ENCODE results near the gene CTBP2.
"Not testable (repeated sequence)": the region's sequence is repeated elsewhere in the genome, so short reads cannot be mapped to it uniquely, and the experiment has no call there.

The CTBP2 gene

DNA sequence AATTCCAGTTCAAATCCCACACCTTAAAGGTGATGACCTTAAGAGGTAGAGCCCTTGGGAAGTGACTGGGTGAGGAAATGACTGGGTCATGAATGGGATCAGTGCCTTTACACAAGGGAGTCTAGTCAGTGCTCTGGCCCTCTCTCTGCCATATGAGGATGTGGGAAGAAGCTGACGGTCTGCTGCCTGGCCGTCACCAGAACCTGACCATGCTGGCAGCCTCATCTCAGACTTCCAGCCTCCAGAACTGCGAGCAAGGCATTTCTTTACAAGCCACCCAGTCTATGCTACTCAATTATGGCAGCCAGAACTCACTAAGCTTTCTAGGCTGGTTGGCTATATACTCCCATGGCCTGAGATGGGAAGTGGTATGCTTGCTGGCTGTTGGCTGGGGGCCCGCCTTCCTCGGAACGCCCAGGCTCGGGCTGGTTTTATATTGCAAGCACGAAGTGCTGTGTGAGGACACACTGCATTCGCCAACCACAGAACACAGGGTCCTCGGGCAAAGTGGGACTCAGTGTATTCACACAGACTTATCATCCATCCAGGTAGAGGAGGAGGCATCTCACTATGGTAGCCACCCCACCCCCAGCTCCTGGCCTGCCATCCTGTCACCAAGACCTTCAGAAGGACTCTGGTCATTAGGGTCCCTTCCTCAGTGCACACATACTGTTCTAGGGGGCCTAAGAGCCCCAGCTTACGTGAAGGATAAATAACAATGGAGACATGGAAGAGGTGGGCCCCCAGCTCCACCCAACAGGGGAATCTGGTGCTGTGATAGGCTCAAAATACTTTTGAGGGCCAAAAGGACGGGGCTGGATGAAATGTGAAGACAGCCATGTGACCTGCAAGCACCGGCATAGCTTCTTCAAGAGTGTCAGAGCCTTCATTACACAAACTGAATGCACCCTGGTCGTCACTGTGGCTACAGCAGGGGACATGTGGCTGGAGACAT lies 169.4 kb downstream of the CTBP2 start:
- no peak for DNase-seq

DNA sequence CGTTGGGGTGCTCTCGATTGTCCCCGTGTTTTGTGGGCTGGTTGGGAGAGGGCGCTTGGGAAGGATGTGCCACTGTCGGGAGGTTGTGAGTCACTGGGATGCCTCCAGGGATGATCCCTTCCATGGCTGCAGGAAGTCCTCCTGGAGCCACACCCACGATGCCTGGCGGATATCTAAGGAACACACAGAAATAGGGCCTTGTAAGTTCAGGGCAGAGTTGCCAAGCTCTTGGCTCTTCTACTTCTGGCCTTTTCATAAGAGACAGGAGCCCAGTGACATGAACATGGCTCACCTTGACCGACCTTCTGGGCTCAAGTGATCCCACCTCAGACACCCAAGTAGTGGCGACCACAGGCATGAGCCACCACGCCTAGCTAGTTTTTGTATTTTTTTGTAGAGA lies 170.8 kb downstream of the CTBP2 start:
- DNase-seq = no peak

DNA sequence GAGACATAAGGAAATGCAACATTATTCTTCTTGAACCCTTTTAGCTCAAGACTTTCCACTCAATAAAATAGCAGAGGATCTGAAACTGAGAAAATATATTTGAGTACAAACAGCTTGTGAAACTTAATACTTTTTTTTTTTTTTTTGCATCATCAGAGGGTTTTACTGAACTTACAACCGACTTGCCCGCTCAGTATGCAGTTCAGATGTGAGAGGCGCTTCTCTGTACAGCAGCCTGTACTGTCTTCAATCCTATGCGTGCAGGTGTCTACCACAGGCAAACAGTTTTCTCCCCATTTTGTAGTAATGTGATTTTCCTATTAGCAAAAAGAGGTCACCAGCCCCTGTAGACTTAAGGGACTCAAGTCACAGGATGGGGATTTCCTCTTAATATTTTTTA lies 171.6 kb downstream of the CTBP2 start:
- DNase-seq = not testable (repeated sequence)

GRCh38 chr10:124987788-124988187 lies 172.6 kb downstream of the CTBP2 start:
- no peak for DNase-seq

DNA sequence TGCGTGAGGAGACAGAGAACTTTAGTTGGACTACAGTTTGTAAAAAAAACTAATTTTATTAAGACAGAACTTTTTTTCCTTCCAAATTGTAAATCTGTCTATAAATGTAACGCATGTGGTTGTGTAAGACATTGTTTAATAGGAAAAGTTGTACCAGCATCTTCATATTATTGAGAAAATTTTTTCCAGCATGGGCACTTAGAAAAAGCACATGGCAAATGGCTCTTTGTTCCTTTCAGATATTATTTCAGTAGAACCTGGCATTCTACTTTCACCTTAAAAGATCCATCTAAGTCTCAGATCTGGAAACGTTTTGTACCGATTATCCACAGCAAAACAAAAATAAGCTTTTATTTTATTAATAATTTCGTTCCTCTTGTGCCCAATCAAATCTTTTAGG lies 175.2 kb downstream of the CTBP2 start:
- DNase-seq = no peak

DNA sequence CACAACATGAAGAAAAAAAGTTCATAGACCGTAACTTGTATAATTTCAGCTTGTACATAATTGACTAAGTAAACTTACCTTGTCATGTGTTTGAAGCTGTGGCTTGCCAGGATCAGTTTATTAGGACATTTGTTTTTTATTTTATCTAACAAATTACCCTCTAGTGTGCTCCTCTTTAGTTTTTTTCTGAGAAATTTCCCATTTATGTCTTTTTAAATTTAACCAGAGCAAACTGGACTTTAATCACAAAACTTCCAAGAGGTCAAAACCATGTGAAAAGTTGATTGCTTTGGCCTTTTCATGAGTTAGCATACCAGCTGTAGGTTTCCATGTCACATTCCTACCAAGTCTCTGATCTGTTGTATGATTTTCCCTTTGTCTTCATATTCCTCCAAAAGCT lies 176.0 kb downstream of the CTBP2 start:
- no peak for DNase-seq

- no peak for DNase-seq
Measured at GRCh38 chr10:124983321-124983720, 177.0 kb downstream of the CTBP2 start.

GRCh38 chr10:124978376-124978725 lies 182.0 kb downstream of the CTBP2 start:
- DNase-seq = no peak

GRCh38 chr10:124977648-124978375 lies 182.6 kb downstream of the CTBP2 start:
- no peak for DNase-seq

DNA sequence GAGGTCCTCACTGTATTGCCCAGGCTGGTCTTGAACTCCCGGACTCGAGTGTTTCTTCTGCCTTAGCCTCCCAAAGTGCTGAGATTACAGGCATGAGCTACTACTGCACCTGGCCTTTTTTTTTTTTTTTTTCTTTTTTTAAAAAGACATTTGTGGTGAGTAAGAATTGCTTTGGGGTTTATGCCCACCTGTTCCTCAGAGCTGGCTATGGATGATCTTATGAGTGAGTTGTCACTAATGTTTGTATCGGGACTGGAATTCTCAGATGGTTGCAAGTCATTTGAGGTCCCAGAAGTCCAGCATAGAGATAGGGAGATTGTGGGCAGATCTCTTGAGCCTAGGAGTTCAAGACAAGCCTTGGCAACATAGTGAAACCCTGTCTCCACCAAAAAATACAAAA lies 183.2 kb downstream of the CTBP2 start:
- DNase-seq = no peak

GRCh38 chr10:124975977-124976514 lies 184.3 kb downstream of the CTBP2 start:
- DNase-seq = no peak

DNA sequence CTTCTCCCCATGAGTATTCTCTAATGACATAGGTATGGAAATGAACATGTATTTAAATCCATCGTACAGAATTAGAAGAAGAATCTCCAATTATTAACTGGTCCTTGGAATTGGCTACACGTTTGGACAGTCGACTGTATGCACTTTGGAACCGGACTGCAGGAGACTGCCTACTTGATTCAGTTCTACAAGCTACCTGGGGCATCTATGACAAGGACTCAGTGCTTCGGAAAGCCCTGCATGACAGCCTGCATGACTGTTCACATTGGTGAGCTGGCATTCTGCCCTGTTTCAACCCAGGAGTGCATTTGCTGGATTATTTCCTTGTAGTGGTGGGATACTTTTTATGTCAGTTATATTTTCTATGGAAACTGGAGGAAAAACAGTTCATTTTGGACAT lies 186.2 kb downstream of the CTBP2 start:
- DNase-seq = no peak

DNA sequence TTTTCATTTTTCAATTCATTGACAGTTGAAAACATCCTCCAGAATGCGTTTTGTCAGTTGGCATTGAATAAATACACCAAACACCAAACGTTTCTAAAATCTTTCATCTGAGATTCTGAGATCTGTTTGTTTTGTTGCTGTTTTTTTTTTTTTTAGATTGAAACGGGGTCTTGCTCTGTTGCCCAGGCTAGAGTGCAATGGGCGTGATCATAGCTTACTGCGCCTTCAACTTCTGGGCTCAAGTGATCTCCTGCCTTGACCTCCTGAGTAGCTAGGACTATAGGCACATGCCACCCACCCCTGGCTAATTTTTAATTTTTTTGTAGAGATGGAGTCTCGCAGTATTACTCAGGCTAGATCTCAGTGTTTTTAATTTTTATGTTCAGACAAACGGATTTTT lies 187.7 kb downstream of the CTBP2 start:
- DNase-seq = no peak

- no peak for DNase-seq
Measured at GRCh38 chr10:124971276-124971675, 189.1 kb downstream of the CTBP2 start.

DNA sequence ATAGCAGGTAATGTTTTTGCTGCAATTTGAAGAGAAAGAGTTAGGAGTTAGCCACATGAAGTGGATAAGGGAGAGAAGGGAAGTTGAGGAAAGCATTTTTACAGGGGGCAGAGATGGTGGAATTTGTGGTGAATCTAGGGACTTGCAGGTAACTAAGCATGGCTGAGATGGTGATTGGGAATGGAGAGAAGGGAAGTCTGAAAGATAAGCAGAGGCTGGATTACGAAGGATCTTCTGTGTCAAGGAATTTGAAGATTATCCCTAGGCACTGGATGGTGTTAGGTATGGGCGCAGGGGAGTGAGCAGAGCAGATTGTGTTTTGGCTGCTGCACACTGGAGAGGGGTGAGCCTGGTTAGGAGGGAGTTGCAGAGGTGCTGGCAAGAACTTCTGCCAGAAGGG lies 193.1 kb downstream of the CTBP2 start:
- no peak for DNase-seq

- DNase-seq = no peak
Measured at GRCh38 chr10:124966008-124966407, 194.4 kb downstream of the CTBP2 start.

DNA sequence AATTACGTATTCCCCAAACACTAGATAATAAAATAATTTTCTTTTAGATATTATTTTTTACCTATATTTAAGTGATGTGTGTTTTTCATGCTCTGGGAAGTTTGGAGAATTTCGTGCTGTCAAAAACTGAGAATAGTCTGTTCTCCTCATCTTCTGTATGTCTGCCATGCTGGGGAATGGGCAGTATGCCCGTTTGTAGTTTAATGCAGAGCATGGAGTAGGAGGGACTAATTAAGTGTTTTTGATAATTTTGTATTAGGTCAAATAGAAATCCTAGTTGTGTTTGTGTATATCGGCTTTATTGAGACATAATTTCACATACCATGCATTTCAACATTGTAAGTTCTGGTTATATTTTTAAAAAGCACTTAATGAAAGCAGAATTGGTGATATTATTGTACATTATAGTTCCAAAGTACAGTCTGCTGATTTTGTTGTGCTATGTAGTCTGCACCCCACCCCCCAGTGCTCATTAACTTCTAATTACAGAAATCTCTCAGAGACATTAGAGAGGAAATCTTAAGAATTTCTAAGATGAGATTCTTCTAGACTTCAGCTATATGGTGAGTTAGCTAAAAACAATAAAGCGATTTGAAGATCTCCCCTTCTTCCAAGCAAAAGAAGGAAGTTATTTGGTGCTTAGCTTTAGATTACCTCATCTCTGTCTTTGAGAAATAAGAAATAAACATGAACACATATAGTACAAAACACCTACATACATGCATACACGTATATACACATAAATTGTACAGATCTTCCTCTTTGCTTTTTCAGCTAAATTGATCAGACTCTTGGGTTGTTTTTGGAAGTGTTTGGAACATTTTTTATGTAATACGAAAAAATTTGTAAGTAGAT lies 196.3 kb downstream of the CTBP2 start:
- no peak for DNase-seq

- no peak for DNase-seq
Measured at GRCh38 chr10:124962421-124962820, 197.9 kb downstream of the CTBP2 start.

GRCh38 chr10:124961248-124961570 lies 199.2 kb downstream of the CTBP2 start:
- DNase-seq = no peak

- DNase-seq = no peak
Measured at GRCh38 chr10:124959564-124959963, 200.8 kb downstream of the CTBP2 start.

DNA sequence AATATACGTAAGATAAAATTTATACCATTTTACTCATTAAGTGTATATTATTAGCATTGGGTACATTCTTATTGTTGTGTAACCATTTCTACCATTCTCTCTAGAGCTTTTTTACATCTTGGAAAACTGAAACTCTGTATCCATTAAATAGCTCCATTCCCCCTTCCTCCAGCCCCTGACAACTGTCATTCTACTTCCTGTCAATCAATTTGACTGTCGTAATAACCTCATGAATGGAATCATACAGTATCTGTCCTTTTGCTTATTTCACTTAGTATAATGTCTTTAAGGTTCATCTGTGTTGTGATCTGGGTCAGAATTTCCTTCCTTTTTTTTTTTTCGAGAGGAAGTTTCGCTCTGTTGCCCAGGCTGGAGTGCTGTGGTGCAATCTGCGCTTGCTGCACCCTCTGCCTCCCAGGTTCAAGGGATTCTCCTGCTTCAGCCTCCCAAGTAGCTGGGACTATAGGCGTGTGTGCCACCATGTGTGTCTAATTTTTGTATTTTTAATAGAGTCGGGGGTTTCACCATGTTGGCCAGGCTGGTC lies 202.9 kb downstream of the CTBP2 start:
- DNase-seq = no peak

DNA sequence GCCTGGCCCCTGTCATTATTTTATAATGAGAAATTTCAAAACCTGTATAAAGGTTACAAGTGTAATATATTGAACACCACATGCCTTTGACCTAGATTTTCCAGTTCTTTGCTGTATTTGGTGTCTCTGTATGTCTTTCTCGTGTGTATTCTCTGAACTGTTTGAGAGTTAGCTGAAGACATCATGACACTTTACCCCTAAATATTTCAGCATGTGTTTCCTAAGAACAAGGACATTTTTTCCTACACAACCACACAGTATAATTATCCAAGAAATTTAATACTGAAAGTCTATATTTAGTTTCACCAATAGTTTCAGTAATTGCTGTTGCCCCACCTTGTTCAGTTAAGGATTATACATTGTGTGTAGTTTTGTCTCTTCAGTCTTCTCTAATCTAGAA lies 203.6 kb downstream of the CTBP2 start:
- DNase-seq = no peak

GRCh38 chr10:124955868-124956267 lies 204.5 kb downstream of the CTBP2 start:
- DNase-seq = no peak
